PC-9 (cell line): ENCODE measurements around the gene MCM9. TPM values are rescaled to one million over a fixed set of nuclear protein-coding genes. Genes with fewer than 3 reads are reported as not detected.

ENCODE experiments used
- BruUV-seq: library from RNA; stranded (reverse); fragments of 400-500 nt; replicated peaks from 2 replicates; lab custom pipeline; 2021; lab: Mats Ljungman, UMichigan
- CTCF ChIA-PET: fragments of 300-600 bp; sonication (Branson Sonifier 250); formaldehyde crosslinking; loops from one replicate; lab custom pipeline; 2022; ENCODE audit warnings: antibody characterized with exemption; lab: Charles Lee
- POLR2A ChIA-PET: fragments of 300-600 bp; sonication (Branson Sonifier 250); formaldehyde crosslinking; loops from one replicate; lab custom pipeline; 2022; ENCODE audit warnings: antibody characterized with exemption; ENCODE audit not compliant: unreplicated experiment; lab: Charles Lee
- DNase-seq, 2 experiments: peaks; one replicate each; pipeline versions ENCODE4 v3.0.0 to v3.0.0-alpha.2; 2015 to 2022; ENCODE audit warnings: mixed read lengths in 1 of 2
- H2AFZ ChIP-seq: fragments of 200-600 bp; sonication (generic); 2 replicates; pipeline ENCODE4 v1.8.1; 2017; ENCODE audit warnings: antibody characterized with exemption
- H3F3A ChIP-seq: fragments of 200-600 bp; sonication (generic); 2 replicates; pipeline ENCODE4 v1.8.1; 2017; ENCODE audit warnings: antibody characterized with exemption, mild to moderate bottlenecking, low read depth; ENCODE audit not compliant: insufficient read depth
- H3K27ac ChIP-seq: fragments of 200-600 bp; sonication (generic); 2 replicates; pipeline ENCODE4 v1.6.1; 2016; ENCODE audit warnings: mixed run types
- H3K27me3 ChIP-seq: fragments of 200-600 bp; sonication (generic); 2 replicates; pipeline ENCODE4 v1.6.1; 2016; ENCODE audit warnings: low read depth, mixed run types; ENCODE audit not compliant: insufficient read depth
- H3K36me3 ChIP-seq: fragments of 200-600 bp; sonication (generic); 2 replicates; pipeline ENCODE4 v1.6.1; 2016; ENCODE audit warnings: low read depth, mixed run types
- H3K4me1 ChIP-seq: fragments of 200-600 bp; sonication (generic); replicated peaks from 2 replicates; pipeline ENCODE4 v1.6.1; 2016; ENCODE audit warnings: mixed run types; ENCODE audit not compliant: insufficient read depth
- H3K4me2 ChIP-seq: fragments of 200-600 bp; sonication (generic); 2 replicates; pipeline ENCODE4 v1.6.1; 2017; ENCODE audit warnings: mixed run types
- H3K4me3 ChIP-seq: fragments of 200-600 bp; sonication (generic); 2 replicates; pipeline ENCODE4 v1.6.1; 2016; ENCODE audit warnings: mixed run types
- H3K79me2 ChIP-seq: fragments of 200-600 bp; sonication (generic); 2 replicates; pipeline ENCODE4 v1.6.1; 2017; ENCODE audit warnings: low read depth, mixed run types
- H3K9me2 ChIP-seq: fragments of 200-600 bp; sonication (generic); 2 replicates; pipeline ENCODE4 v1.8.1; 2017; ENCODE audit warnings: mild to moderate bottlenecking; ENCODE audit not compliant: insufficient read depth
- H3K9me3 ChIP-seq: fragments of 200-600 bp; sonication (generic); 2 replicates; pipeline ENCODE4 v1.8.1; 2016; ENCODE audit warnings: low read depth; ENCODE audit not compliant: insufficient read depth
- H4K20me1 ChIP-seq: fragments of 200-600 bp; sonication (generic); 2 replicates; pipeline ENCODE4 v1.8.1; 2017; ENCODE audit not compliant: insufficient read depth
- EZH2 ChIP-seq: fragments of 200-600 bp; sonication (generic); IDR thresholded peaks from 2 replicates; pipeline ENCODE4 v1.8.0; 2017; ENCODE audit warnings: antibody characterized with exemption, low read depth
- intact Hi-C: fragments of 100-400 bp; cut with micrococcal nuclease; formaldehyde crosslinking; loops from one replicate; pipeline ENCODE4 v1.10.0; 2022; ENCODE audit not compliant: unreplicated experiment
- total RNA-seq: library from RNA; stranded (reverse); gene quantifications from 2 replicates; pipeline ENCODE4 v1.2.3, GENCODE V29; 2021
- TF ChIP-seq, protein P1 (sequence below): fragments of 200-600 bp; sonication (generic); conservative IDR thresholded peaks from 2 replicates; pipeline ENCODE4 v1.6.1; 2017; ENCODE audit warnings: mixed run types, antibody characterized with exemption, mild to moderate bottlenecking, moderate library complexity

Gene MCM9
- total RNA-seq, 1 experiment from 2014 or later = 18.1 TPM

DNA sequence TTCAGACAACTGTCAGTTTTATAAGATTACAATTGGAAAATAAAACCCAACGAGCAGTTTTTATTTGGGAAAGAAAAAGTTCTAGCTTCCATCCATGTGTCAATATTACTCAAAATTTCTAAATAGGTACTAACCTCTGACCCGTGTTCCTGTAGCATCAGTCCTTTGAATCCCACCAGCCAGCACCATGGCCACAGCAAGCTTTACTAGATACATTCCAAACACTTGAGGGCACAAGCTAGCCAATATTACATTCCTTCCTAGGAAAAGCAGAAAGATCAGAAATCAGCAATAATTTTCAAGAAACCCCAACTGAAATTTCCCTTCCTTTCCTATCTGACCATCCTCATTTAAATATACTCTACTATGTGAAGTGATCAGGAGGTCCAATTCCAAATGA, 21.8 kb downstream of the MCM9 start:
- Histone ChIP-seq H3K4me1 (no peaks in the 10 kb centered on the region), H3K4me3 (no peak overlapping the region), H3F3A (peaks cover 3% of the 10 kb centered on the region; the same call in 1 of the 2 replicates), H2AFZ (no peak overlapping the region), H3K9me2 (no peaks in the 10 kb centered on the region), H3K27ac (no peak overlapping the region), H3K27me3 (no peaks in the 10 kb centered on the region), H3K4me2 (no peak overlapping the region), H4K20me1 (no peaks in the 10 kb centered on the region), H3K79me2 (no peaks in the 10 kb centered on the region), H3K36me3 (peaks cover 73% of the 10 kb centered on the region), H3K9me3 (no peaks in the 10 kb centered on the region)
- CTCF ChIA-PET = no interaction called here
- no TSS peak for BruUV-seq
- DNase-seq = no peak
- intact Hi-C loops = loop anchor here (5.0 kb wide), 1 partner anchor 609 kb away; no protein-coding TSS in a partner anchor
- POLR2A ChIA-PET = no interaction called here
- no peak for TF ChIP-seq EZH2
- TF ChIP-seq, protein P1, sequence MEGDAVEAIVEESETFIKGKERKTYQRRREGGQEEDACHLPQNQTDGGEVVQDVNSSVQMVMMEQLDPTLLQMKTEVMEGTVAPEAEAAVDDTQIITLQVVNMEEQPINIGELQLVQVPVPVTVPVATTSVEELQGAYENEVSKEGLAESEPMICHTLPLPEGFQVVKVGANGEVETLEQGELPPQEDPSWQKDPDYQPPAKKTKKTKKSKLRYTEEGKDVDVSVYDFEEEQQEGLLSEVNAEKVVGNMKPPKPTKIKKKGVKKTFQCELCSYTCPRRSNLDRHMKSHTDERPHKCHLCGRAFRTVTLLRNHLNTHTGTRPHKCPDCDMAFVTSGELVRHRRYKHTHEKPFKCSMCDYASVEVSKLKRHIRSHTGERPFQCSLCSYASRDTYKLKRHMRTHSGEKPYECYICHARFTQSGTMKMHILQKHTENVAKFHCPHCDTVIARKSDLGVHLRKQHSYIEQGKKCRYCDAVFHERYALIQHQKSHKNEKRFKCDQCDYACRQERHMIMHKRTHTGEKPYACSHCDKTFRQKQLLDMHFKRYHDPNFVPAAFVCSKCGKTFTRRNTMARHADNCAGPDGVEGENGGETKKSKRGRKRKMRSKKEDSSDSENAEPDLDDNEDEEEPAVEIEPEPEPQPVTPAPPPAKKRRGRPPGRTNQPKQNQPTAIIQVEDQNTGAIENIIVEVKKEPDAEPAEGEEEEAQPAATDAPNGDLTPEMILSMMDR = no peak

DNA sequence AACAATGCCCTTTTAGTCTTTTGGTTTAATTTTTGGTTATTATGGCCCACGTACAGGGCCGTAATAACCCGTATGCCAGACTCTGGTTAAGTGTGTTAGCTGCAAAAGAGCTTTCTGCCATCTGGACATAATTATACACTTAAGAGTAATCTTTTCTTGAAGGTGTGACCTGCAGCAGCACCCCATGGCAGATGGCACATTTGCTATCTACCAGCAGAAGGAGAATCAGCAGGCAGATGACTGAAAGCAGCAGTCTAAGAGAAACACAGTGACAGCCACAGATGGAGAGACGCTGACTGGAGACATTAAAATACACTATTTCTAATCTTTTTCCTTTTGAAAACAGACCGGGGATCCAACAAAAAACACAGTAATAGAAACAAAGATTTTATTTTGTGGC, 22.3 kb downstream of the MCM9 start:
- H3K4me2 ChIP-seq = no peak overlapping the region
- no peak overlapping the region for H3K4me3 ChIP-seq
- no peaks in the 10 kb centered on the region for H3K9me3 ChIP-seq
- no peaks in the 10 kb centered on the region for H3K27me3 ChIP-seq
- POLR2A ChIA-PET = no interaction called here
- H3K9me2 ChIP-seq = no peaks in the 10 kb centered on the region
- H3K27ac ChIP-seq = no peak overlapping the region
- BruUV-seq = no TSS peak
- H3F3A ChIP-seq = peaks cover 3% of the 10 kb centered on the region; the same call in 1 of the 2 replicates
- intact Hi-C loops = loop anchor here (5.0 kb wide), 1 partner anchor 610 kb away; no protein-coding TSS in a partner anchor
- no peak overlapping the region for H2AFZ ChIP-seq
- no peaks in the 10 kb centered on the region for H3K79me2 ChIP-seq
- DNase-seq = no peak
- CTCF ChIA-PET = no interaction called here
- H3K36me3 ChIP-seq = peaks cover 77% of the 10 kb centered on the region
- no peak for TF ChIP-seq EZH2
- TF ChIP-seq, protein P1 = no peak
- H3K4me1 ChIP-seq = no peaks in the 10 kb centered on the region
- no peaks in the 10 kb centered on the region for H4K20me1 ChIP-seq

DNA sequence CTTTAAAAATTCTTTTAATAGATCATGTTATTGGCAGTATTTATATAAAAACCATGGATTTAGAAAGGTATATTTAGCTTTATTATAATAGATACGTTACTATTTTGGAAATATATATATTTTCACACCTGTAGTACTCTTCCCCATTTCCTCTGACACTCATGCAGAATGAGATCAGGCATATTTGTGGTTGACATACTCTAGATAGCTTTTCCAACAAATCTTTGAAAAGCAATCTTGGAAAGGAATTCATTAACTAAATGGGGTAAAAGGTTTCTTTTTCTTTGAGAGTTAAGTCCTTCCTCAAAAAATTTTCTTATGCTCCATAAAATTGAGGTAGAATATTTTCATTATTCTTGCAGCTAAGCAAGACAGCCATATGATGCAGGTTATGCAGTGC, 26.5 kb downstream of the MCM9 start:
- no peak for DNase-seq
- BruUV-seq = no TSS peak
- TF ChIP-seq, protein P1 = no peak
- TF ChIP-seq EZH2 = no peak
- peaks cover 16% of the 10 kb centered on the region for H3K79me2 ChIP-seq
- no peak overlapping the region for H3K4me2 ChIP-seq
- intact Hi-C loops = no loop called here
- peaks cover 87% of the 10 kb centered on the region for H3K36me3 ChIP-seq
- no peaks in the 10 kb centered on the region for H3K9me2 ChIP-seq
- H3K27ac ChIP-seq = no peak overlapping the region
- H4K20me1 ChIP-seq = no peaks in the 10 kb centered on the region; the same call in 1 of the 2 replicates
- H3F3A ChIP-seq = 0 out of 2 replicates have a peak, but pooled peaks cover 5% of the 10 kb centered on the region
- H3K27me3 ChIP-seq = no peaks in the 10 kb centered on the region
- no peaks in the 10 kb centered on the region for H3K9me3 ChIP-seq
- POLR2A ChIA-PET = no interaction called here
- H2AFZ ChIP-seq = no peak overlapping the region
- no peak overlapping the region for H3K4me3 ChIP-seq
- H3K4me1 ChIP-seq = 0 out of 2 replicates have a peak, but pooled peaks cover 5% of the 10 kb centered on the region
- CTCF ChIA-PET = no interaction called here
